Activated CD4-positive, CD25-positive, alpha-beta regulatory T cell treated with anti-CD3 and anti-CD28 coated beads, Interleukin-2, amount 50 U/mL, for 16 hours (primary cell): ENCODE results near the gene YWHAE.
"Not testable (repeated sequence)": the region's sequence is repeated elsewhere in the genome, so short reads cannot be mapped to it uniquely, and the experiment has no call there.

ENCODE experiments used
- DNase-seq: peaks from one replicate; pipeline ENCODE4 v3.0.0-alpha.2; 2020; ENCODE audit warnings: low read depth, low spot score

Gene YWHAE

GRCh38 chr17:1412185-1413110, 12.4 kb upstream of the YWHAE start:
- DNase-seq = no peak

GRCh38 chr17:1402262-1402586, 2.2 kb upstream of the YWHAE start:
- no peak for DNase-seq

GRCh38 chr17:1398931-1399678, 917 bp downstream of the YWHAE start:
- no peak for DNase-seq

GRCh38 chr17:1398028-1398427, 2.0 kb downstream of the YWHAE start:
- no peak for DNase-seq

- not testable (repeated sequence) for DNase-seq
Measured at GRCh38 chr17:1395876-1396665, 4.0 kb downstream of the YWHAE start.

- no peak for DNase-seq
Measured at GRCh38 chr17:1391577-1391976, 8.4 kb downstream of the YWHAE start.

GRCh38 chr17:1390432-1391367, 9.3 kb downstream of the YWHAE start:
- DNase-seq = no peak

GRCh38 chr17:1387490-1388227, 12.4 kb downstream of the YWHAE start:
- DNase-seq = not testable (repeated sequence)

GRCh38 chr17:1386675-1387190, 13.3 kb downstream of the YWHAE start:
- not testable (repeated sequence) for DNase-seq

GRCh38 chr17:1386265-1386664, 13.8 kb downstream of the YWHAE start:
- no peak for DNase-seq

- DNase-seq = no peak
Measured at GRCh38 chr17:1385861-1386260, 14.2 kb downstream of the YWHAE start.

GRCh38 chr17:1384905-1385435, 15.1 kb downstream of the YWHAE start:
- DNase-seq = no peak

GRCh38 chr17:1379930-1380313, 20.1 kb downstream of the YWHAE start:
- DNase-seq = no peak

GRCh38 chr17:1379208-1379929, 20.7 kb downstream of the YWHAE start:
- no peak for DNase-seq

- DNase-seq = not testable (repeated sequence)
Measured at GRCh38 chr17:1378476-1378860, 21.6 kb downstream of the YWHAE start.

GRCh38 chr17:1377334-1377733, 22.7 kb downstream of the YWHAE start:
- no peak for DNase-seq

- DNase-seq = no peak
Measured at GRCh38 chr17:1376061-1376460, 24.0 kb downstream of the YWHAE start.

- no peak for DNase-seq
Measured at GRCh38 chr17:1375615-1376014, 24.4 kb downstream of the YWHAE start.
